Upper lobe of right lung (tissue), 1 donor: Measurements from ENCODE around the gene CFL2. TPM values are rescaled to one million over a fixed set of nuclear protein-coding genes. Genes with fewer than 3 reads are reported as not detected.
A peak's percentile ranks its signal among the peaks of the same experiment; 100 is the strongest.

Source experiments
- ATAC-seq: fragments of 200-7000 bp; cut with Tn5 transposase; one replicate; pipeline ENCODE4 v1.9.1; 2020; ENCODE audit warnings: mild to moderate bottlenecking, moderate library complexity
- DNase-seq: peaks from one replicate; pipeline ENCODE4 v3.0.0-alpha.2; 2020
- H3K27ac ChIP-seq: fragments of 200-600 bp; one replicate; pipeline ENCODE4 v1.8.0; 2022
- H3K27me3 ChIP-seq: fragments of 200-600 bp; one replicate; pipeline ENCODE4 v1.8.0; 2022; ENCODE audit warnings: mild to moderate bottlenecking
- H3K36me3 ChIP-seq: fragments of 200-600 bp; one replicate; pipeline ENCODE4 v1.8.0; 2022
- H3K4me1 ChIP-seq: fragments of 200-600 bp; one replicate; pipeline ENCODE4 v1.8.0; 2022
- H3K4me3 ChIP-seq: fragments of 200-600 bp; one replicate; pipeline ENCODE4 v1.8.0; 2022; ENCODE audit warnings: mild to moderate bottlenecking
- H3K9me3 ChIP-seq: fragments of 200-600 bp; one replicate; pipeline ENCODE4 v1.8.0; 2022
- intact Hi-C: fragments of 100-400 bp; cut with DNase I; formaldehyde crosslinking; loops from one replicate; pipeline ENCODE4 v1.11.0; 2022
- total RNA-seq: library from RNA; stranded (reverse); fragmentation: NEBNext Ultra II Directional; extraction: Animal tissue kit (Norgen Biotek cat#: 25700); gene quantifications from one replicate; pipeline ENCODE4 v1.2.1, GENCODE V29; 2021
- TF ChIP-seq, protein P1 (sequence below): fragments of 200-600 bp; IDR thresholded peaks from one replicate; pipeline ENCODE4 v1.8.0; 2022; ENCODE audit warnings: antibody characterized with exemption
- donor health status: DM: no; HTN: yes; CAD: no; lungs with severe emphysema.

Gene CFL2
- total RNA-seq, 1 donor from 2014 or later: 56.5 TPM

DNA sequence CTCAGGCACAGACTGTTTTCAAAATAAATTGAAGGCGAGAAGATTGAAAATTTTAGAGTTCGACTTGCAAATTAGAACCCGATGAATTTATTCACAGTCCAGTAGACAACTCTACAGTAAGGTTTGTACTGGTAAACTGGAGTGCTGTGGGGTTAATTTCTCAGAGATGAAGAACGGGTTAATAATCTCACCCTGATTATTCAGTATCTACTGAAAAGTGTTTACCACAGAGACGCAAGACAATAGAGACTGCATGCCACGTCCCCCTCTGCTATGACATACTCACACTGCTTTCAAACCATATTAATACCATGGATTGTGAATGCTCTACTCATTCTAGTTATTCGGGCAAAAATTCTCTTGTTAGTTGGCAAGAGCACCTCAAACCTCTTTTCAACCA is 36.1 kb downstream of the CFL2 start:
- DNase-seq (no peak), ATAC-seq (no peak)
- no peaks in the 10 kb centered on the region for H3K9me3 ChIP-seq
- H3K36me3 ChIP-seq: no peaks in the 10 kb centered on the region
- no peaks in the 10 kb centered on the region for H3K27me3 ChIP-seq
- intact Hi-C loops: no loop called here
- H3K4me3 ChIP-seq: no peak overlapping the region
- H3K27ac ChIP-seq: no peak overlapping the region
- TF ChIP-seq, protein P1, sequence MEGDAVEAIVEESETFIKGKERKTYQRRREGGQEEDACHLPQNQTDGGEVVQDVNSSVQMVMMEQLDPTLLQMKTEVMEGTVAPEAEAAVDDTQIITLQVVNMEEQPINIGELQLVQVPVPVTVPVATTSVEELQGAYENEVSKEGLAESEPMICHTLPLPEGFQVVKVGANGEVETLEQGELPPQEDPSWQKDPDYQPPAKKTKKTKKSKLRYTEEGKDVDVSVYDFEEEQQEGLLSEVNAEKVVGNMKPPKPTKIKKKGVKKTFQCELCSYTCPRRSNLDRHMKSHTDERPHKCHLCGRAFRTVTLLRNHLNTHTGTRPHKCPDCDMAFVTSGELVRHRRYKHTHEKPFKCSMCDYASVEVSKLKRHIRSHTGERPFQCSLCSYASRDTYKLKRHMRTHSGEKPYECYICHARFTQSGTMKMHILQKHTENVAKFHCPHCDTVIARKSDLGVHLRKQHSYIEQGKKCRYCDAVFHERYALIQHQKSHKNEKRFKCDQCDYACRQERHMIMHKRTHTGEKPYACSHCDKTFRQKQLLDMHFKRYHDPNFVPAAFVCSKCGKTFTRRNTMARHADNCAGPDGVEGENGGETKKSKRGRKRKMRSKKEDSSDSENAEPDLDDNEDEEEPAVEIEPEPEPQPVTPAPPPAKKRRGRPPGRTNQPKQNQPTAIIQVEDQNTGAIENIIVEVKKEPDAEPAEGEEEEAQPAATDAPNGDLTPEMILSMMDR: no peak
- H3K4me1 ChIP-seq: no peaks in the 10 kb centered on the region

DNA sequence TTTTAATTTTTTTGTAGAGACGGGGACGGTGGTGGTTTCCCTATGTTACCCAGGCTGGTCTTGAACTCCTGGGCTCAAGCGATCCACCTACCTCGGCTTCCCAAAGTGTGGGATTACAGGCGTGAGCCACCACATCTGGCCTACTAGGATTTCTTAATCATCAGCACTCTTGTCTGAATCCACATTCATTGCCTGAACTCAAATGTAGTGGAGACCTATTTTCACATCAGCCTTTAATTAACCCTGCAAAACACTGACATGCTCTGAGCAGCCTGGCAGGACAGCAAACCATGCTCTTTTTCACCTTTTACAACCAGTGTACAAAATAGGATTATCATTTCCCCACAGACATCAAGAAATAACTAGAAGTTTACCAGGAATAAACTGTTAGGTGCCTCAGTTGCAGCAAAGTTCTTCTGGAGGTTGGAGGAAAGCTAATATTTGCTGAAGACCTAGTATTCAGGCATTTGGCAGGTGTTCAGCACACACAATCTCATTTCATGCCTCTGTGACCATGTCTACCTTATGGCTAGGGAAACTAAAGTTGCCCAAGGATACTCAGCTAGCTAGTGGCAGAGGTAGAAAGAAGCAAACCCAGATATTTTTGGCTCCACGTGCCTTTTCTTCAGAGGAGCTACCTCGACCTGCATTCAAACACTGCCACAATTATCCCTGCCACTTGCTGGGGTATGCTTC is 37.7 kb downstream of the CFL2 start:
- H3K4me1 ChIP-seq: no peaks in the 10 kb centered on the region
- no peak for ATAC-seq
- no peaks in the 10 kb centered on the region for H3K36me3 ChIP-seq
- no peaks in the 10 kb centered on the region for H3K27me3 ChIP-seq
- no peak for DNase-seq
- intact Hi-C loops: no loop called here
- no peak overlapping the region for H3K4me3 ChIP-seq
- TF ChIP-seq, protein P1: no peak
- H3K27ac ChIP-seq: no peak overlapping the region
- no peaks in the 10 kb centered on the region for H3K9me3 ChIP-seq

DNA sequence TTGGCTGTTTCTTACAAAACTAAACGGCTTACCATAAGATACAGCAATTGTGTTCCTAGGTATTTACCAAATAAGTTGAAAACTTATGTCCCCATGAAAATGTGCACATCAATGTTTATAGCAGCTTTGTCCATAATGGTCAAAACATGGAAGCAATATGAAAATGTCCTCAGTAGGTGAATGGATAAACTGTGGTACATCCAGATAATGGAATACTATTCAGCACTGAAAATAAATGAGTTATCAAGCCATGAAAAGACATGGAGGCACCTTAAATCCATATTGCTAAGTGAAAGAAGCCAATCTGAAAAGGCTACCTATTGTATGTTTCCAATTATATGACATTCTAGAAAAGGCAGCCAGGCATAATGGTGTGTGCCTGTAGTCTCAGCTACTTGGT is 40.7 kb downstream of the CFL2 start:
- Histone ChIP-seq H3K36me3 (no peaks in the 10 kb centered on the region), H3K27ac (no peak overlapping the region), H3K27me3 (no peaks in the 10 kb centered on the region), H3K9me3 (no peaks in the 10 kb centered on the region), H3K4me3 (no peak overlapping the region), H3K4me1 (no peaks in the 10 kb centered on the region)
- intact Hi-C loops: loop anchor here (5.0 kb wide), 1 partner anchor 49 kb away; no protein-coding TSS in a partner anchor
- DNase-seq: no peak
- ATAC-seq: no peak
- TF ChIP-seq, protein P1: no peak

DNA sequence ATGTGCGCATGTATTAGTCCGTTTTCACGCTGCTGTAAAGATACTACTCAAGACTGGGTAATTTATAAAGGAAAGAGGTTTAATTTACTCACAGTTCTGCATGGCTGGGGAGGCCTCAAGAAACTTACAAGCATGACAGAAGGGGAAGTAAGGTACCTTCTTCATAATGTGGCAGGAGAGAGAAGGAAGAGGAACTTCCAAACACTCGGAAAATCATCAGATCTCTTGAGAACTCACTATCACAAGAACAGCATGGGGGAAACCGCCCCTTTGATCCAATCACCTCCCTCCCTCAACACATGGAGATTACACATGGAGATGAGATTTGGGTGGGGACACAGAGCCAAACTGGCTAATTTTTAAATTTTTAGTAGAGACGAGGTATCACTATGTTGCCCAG is 42.7 kb downstream of the CFL2 start:
- DNase-seq: no peak
- ATAC-seq: no peak
- H3K4me1 ChIP-seq: peaks cover under 1% of the 10 kb centered on the region
- TF ChIP-seq, protein P1: no peak
- no peaks in the 10 kb centered on the region for H3K36me3 ChIP-seq
- H3K27ac ChIP-seq: no peak overlapping the region
- H3K4me3 ChIP-seq: no peak overlapping the region
- no peaks in the 10 kb centered on the region for H3K9me3 ChIP-seq
- no peaks in the 10 kb centered on the region for H3K27me3 ChIP-seq
- intact Hi-C loops: loop anchor here (5.0 kb wide), 1 partner anchor 51 kb away; no protein-coding TSS in a partner anchor

DNA sequence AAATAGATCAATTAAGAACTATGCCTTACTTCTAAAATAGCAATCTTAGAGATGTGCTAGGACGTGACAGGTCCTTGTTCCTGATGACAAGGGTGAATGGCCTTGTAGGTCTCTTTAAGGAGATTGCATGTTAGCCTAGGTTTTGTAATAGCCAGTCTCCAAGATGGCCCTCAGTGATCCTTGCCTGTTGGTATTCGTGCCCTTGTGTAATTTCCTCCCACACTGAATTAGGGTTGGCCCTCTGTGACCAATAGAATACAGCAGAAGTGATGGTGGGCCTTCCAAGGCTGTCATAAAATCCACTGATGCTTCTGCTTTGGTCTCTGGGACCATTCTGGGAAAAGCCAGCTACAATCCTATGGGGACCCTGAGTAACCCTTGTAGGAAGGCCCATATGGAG is 46.3 kb downstream of the CFL2 start:
- Histone ChIP-seq H3K4me3 (no peak overlapping the region), H3K27ac (no peak overlapping the region), H3K27me3 (no peaks in the 10 kb centered on the region), H3K36me3 (no peaks in the 10 kb centered on the region), H3K9me3 (no peaks in the 10 kb centered on the region), H3K4me1 (peaks cover 5% of the 10 kb centered on the region)
- intact Hi-C loops: no loop called here
- ATAC-seq (peak; percentile 43), DNase-seq (no peak)
- TF ChIP-seq, protein P1: no peak
